Astrocyte (in vitro differentiated cells and primary cell): ENCODE measurements around the gene KIF21B. TPM values are rescaled to one million over a fixed set of nuclear protein-coding genes. Genes with fewer than 3 reads are reported as not detected.
"Not testable (repeated sequence)": the region's sequence is repeated elsewhere in the genome, so short reads cannot be mapped to it uniquely, and the experiment has no call there.

Experiments used
- DNase-seq: peaks from one replicate; pipeline ENCODE4 v3.0.0-alpha.2; 2010; ENCODE audit warnings: low read depth
- FAIRE-seq: peaks from 2 replicates; lab custom pipeline; 2011; peaks lifted over from hg19 to GRCh38; lab: Jason Lieb, UNC
- H2AFZ ChIP-seq: 2 replicates; pipeline ENCODE4 v1.6.0; 2012; ENCODE audit warnings: low read depth, low read length, inconsistent platforms
- H3K27ac ChIP-seq: 2 replicates; pipeline ENCODE4 v1.5.1; 2011; ENCODE audit warnings: low read depth, low read length, inconsistent platforms
- H3K27me3 ChIP-seq: 2 replicates; pipeline ENCODE4 v1.6.0; 2011; ENCODE audit warnings: low read length, inconsistent platforms; ENCODE audit not compliant: insufficient read depth
- H3K36me3 ChIP-seq: 2 replicates; pipeline ENCODE4 v1.5.1; 2011; ENCODE audit warnings: low read length, inconsistent platforms; ENCODE audit not compliant: insufficient read depth
- H3K4me1 ChIP-seq: 2 replicates; pipeline ENCODE4 v1.5.1; 2011; ENCODE audit warnings: low read length, inconsistent platforms; ENCODE audit not compliant: insufficient read depth
- H3K4me2 ChIP-seq: 2 replicates; pipeline ENCODE4 v1.6.0; 2012; ENCODE audit warnings: low read length, inconsistent platforms
- H3K4me3 ChIP-seq: 2 replicates; pipeline ENCODE4 v1.5.1; 2011; ENCODE audit warnings: low read depth, mild to moderate bottlenecking, low read length, inconsistent platforms; ENCODE audit not compliant: insufficient read depth
- H3K79me2 ChIP-seq: 2 replicates; pipeline ENCODE4 v1.6.0; 2012; ENCODE audit warnings: mild to moderate bottlenecking, low read length, inconsistent platforms; ENCODE audit not compliant: insufficient read depth
- H3K9ac ChIP-seq: 2 replicates; pipeline ENCODE4 v1.6.0; 2012; ENCODE audit warnings: mild to moderate bottlenecking, low read length, inconsistent platforms
- H3K9me3 ChIP-seq: 2 replicates; pipeline ENCODE4 v1.5.1; 2012; ENCODE audit warnings: low read depth, mild to moderate bottlenecking, low read length, inconsistent platforms; ENCODE audit not compliant: insufficient read depth
- H4K20me1 ChIP-seq: 2 replicates; pipeline ENCODE4 v1.6.0; 2012; ENCODE audit warnings: low read length, inconsistent platforms; ENCODE audit not compliant: insufficient read depth
- H3K27ac Mint-ChIP-seq: one replicate; pipeline ENCODE4 v1.8.0; 2021; ENCODE audit warnings: mild to moderate bottlenecking, mixed read lengths; ENCODE audit not compliant: unreplicated experiment
- H3K27me3 Mint-ChIP-seq: one replicate; pipeline ENCODE4 v1.8.0; 2021; ENCODE audit warnings: low read depth, mixed read lengths; ENCODE audit not compliant: unreplicated experiment
- H3K36me3 Mint-ChIP-seq: one replicate; pipeline ENCODE4 v1.8.0; 2021; ENCODE audit warnings: low read depth, mixed read lengths; ENCODE audit not compliant: unreplicated experiment
- H3K4me1 Mint-ChIP-seq: one replicate; pipeline ENCODE4 v1.8.0; 2021; ENCODE audit warnings: low read depth, mixed read lengths; ENCODE audit not compliant: unreplicated experiment
- H3K4me3 Mint-ChIP-seq: one replicate; pipeline ENCODE4 v1.8.0; 2021; ENCODE audit warnings: mild to moderate bottlenecking, moderate library complexity, mixed read lengths; ENCODE audit not compliant: unreplicated experiment
- H3K9me3 Mint-ChIP-seq: one replicate; pipeline ENCODE4 v1.8.0; 2021; ENCODE audit warnings: mild to moderate bottlenecking, mixed read lengths; ENCODE audit not compliant: unreplicated experiment
- CTCF ChIP-seq: IDR thresholded peaks from 2 replicates; pipeline ENCODE4 v1.5.1; 2011; ENCODE audit warnings: low read depth, mild to moderate bottlenecking, inconsistent platforms, low read length, moderate library complexity; ENCODE audit not compliant: insufficient read depth
- EZH2 ChIP-seq: IDR thresholded peaks from 2 replicates; pipeline ENCODE4 v1.6.1; 2012; ENCODE audit warnings: mild to moderate bottlenecking, low read length, inconsistent platforms; ENCODE audit not compliant: insufficient read depth
- total RNA-seq: library from RNA; stranded (reverse); gene quantifications from 2 replicates; pipeline ENCODE4 v1.2.1, GENCODE V29; 2021

Gene KIF21B
- total RNA-seq, 1 donor from 2014 or later = 4.7 TPM

DNA sequence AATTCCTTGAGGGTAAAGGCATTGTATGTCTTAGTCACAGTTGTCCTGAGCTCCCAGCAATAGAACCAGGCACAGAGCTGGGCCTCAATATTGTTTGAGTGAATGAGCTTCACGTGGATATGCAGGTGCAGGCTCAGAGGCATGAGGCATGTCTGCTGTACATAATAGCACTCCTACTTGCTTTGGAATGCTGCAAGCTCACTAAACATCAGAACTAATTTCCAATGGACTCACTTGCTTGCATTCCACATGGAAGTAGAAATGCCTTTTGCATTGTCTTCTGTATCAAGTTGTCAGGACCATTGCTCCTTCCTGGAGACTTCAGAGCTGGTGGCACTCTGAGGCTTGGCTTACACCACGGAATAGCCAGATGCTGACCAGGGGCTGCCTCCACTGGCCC is 91.7 kb downstream of the KIF21B start:
- H2AFZ ChIP-seq = no peak overlapping the region
- no peak overlapping the region for H3K4me2 ChIP-seq
- peaks cover 12% of the 10 kb centered on the region for H3K9me3 Mint-ChIP-seq
- no peak for TF ChIP-seq EZH2
- TF ChIP-seq CTCF = no peak
- H3K27ac Mint-ChIP-seq = no peak overlapping the region
- no peaks in the 10 kb centered on the region for H3K4me1 ChIP-seq
- no peaks in the 10 kb centered on the region for H3K79me2 ChIP-seq
- no peaks in the 10 kb centered on the region for H3K4me1 Mint-ChIP-seq
- H3K36me3 ChIP-seq = no peaks in the 10 kb centered on the region
- H3K27me3 ChIP-seq = peaks cover 4% of the 10 kb centered on the region
- no peak overlapping the region for H3K4me3 Mint-ChIP-seq
- FAIRE-seq (no peak), DNase-seq (no peak)
- peaks cover 15% of the 10 kb centered on the region for H3K27me3 Mint-ChIP-seq
- no peaks in the 10 kb centered on the region for H4K20me1 ChIP-seq
- no peaks in the 10 kb centered on the region for H3K36me3 Mint-ChIP-seq
- no peak overlapping the region for H3K4me3 ChIP-seq
- no peak overlapping the region for H3K9ac ChIP-seq
- H3K27ac ChIP-seq = no peak overlapping the region
- H3K9me3 ChIP-seq = no peaks in the 10 kb centered on the region

DNA sequence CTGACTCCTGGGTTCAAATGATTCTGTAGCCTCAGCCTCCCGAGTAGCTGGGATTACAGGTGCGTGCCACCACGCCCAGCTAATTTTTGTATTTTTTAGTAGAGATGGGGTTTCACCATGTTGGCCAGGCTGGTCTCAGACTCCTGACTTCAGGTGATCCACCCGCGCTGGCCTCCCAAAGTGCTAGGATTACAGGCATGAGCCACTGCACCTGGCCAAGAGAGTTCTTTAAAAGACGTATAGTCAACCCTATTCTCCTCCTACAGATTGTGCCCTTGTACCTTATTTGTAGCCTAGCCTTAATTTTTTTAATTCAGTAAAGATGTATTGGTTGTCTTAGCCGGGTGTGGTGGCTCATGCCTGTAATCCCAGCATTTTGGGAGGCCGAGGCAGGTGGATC is 93.2 kb downstream of the KIF21B start:
- not testable (repeated sequence) for H3K4me1 Mint-ChIP-seq, H3K9ac ChIP-seq, H3K27me3 ChIP-seq, H3K4me3 Mint-ChIP-seq, H2AFZ ChIP-seq, H3K4me1 ChIP-seq, H3K79me2 ChIP-seq, H3K9me3 ChIP-seq, H4K20me1 ChIP-seq, FAIRE-seq, H3K4me3 ChIP-seq, H3K4me2 ChIP-seq, H3K27ac Mint-ChIP-seq, DNase-seq, H3K36me3 Mint-ChIP-seq, H3K27ac ChIP-seq, H3K36me3 ChIP-seq
- H3K9me3 Mint-ChIP-seq = peaks cover 12% of the 10 kb centered on the region
- H3K27me3 Mint-ChIP-seq = peaks cover 12% of the 10 kb centered on the region

DNA sequence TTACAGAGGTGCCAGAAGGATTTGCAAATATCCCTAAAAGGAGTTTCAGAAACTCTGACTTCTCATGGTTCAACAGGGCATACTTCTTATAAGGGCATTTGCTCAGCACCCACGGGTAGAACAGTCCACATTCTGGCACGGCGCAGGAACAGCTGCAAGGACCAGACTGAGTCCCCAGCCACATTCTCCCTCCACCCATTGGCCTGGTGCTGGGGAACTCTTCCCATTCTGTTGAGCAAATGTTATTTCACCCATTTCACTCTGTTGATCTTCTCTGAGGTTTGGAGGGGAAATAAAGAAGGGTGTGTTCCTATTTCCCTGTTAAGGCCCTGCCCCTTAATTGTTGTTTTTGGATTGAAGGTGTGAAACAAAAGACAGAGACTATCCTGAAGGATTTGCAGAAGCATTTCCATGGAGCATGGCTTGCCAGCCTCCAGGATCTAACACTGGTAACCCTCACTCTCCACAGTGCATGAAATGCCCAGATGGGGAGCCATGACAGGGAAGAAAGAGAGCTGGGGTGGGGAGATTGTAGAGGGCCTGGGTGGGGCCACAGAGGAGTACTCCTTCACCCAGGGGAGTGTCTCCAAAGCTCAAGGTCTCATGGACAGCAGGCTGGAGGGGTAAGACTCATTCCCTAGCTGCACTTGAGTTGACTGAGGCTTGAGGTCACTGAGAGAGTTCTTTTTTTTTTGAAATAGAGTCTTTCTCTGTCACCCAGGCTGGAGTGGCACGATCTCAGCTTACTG is 93.8 kb downstream of the KIF21B start:
- FAIRE-seq (no peak), DNase-seq (no peak)
- Histone ChIP-seq H3K27me3 (peaks cover 4% of the 10 kb centered on the region), H3K4me1 (no peaks in the 10 kb centered on the region), H4K20me1 (no peaks in the 10 kb centered on the region), H3K27ac (no peak overlapping the region), H3K9me3 (no peaks in the 10 kb centered on the region), H2AFZ (no peak overlapping the region), H3K4me3 (no peak overlapping the region), H3K36me3 (no peaks in the 10 kb centered on the region), H3K79me2 (no peaks in the 10 kb centered on the region), H3K4me2 (no peak overlapping the region), H3K9ac (no peak overlapping the region)
- H3K27ac Mint-ChIP-seq = no peak overlapping the region
- TF ChIP-seq CTCF (no peak), EZH2 (no peak)
- peaks cover 12% of the 10 kb centered on the region for H3K9me3 Mint-ChIP-seq
- H3K27me3 Mint-ChIP-seq = peaks cover 12% of the 10 kb centered on the region
- no peaks in the 10 kb centered on the region for H3K36me3 Mint-ChIP-seq
- H3K4me3 Mint-ChIP-seq = no peak overlapping the region
- peaks cover 2% of the 10 kb centered on the region for H3K4me1 Mint-ChIP-seq
